AG10803 (cell line): Measurements from ENCODE around the gene DCUN1D2.
"Not testable (repeated sequence)": the region's sequence is repeated elsewhere in the genome, so short reads cannot be mapped to it uniquely, and the experiment has no call there.

ENCODE experiments used
- DNase-seq: peaks from one replicate; pipeline ENCODE4 v3.0.0; 2010; ENCODE audit warnings: low read depth
- H3K4me3 ChIP-seq: 2 replicates; pipeline ENCODE4 v1.5.1; 2011; ENCODE audit warnings: mild to moderate bottlenecking, low read length, control low read depth
- CTCF ChIP-seq: conservative IDR thresholded peaks from 2 replicates; pipeline ENCODE4 v1.5.1; 2011; ENCODE audit warnings: mild to moderate bottlenecking, low read length, control low read depth, inconsistent platforms

DCUN1D2 gene

DNA sequence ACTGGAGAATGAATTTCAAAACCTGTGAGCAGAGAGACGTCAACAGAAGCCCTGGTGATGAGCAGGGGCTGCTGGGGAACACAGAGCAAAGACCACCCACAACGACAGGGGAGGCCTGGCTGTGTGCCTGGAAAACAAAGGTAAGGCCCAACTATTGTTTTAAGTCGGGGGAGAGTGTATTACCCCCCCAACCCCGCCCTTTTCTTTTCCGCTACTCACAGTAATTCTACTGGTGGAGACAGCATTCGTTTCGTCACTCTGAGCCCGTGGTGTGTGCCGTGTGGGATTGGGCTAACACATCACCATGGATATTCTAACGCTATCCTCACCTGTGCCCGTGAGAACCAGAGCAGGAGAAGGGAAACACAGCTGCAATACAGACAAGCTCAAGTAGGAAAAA, 18.7 kb downstream of the DCUN1D2 start:
- no peak for DNase-seq
- no peak overlapping the region for H3K4me3 ChIP-seq
- TF ChIP-seq CTCF, result no peak

DNA sequence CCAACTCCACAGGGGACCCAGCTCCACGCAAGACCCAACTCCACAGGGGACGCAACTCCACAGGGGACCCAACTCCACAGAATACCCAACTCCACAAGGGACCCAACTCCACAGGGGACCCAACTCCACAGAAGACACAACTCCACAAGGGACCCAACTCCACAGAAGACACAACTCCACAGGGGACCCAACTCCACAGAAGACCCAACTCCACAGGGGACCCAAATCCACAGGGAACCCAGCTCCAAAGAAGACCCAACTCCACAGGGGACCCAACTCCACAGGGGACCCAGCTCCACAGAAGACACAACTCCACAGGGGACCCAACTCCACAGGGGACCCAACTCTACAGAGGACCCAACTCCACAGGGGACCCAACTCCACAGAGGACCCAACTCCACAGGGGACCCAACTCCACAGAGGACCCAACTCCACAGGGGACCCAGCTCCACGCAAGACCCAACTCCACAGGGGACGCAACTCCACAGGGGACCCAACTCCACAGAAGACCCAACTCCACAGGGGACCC, 19.8 kb downstream of the DCUN1D2 start:
- H3K4me3 ChIP-seq, DNase-seq: not testable (repeated sequence)

- no peak overlapping the region for H3K4me3 ChIP-seq
- no peak for TF ChIP-seq CTCF
- no peak for DNase-seq
Observed at GRCh38 chr13:113470073-113470472, 20.4 kb downstream of the DCUN1D2 start.

DNA sequence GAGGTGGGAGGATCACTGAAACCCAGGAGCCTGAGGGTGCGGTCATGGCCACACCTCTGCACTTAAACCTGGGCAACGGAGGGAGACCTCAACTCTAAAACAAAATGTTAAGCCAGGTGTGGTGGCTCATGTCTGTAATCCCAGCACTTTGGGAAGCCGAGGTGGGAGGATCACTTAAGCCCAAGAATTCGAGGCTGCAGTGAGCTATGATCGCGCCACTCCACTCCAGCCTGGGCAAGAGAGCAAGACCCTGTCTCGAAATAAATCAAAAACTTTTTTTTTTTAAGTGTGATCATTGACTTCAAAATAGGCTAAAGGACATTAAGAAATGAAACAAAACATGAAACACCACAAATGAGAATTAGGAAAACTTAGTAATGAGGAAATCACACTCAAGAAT, 20.9 kb downstream of the DCUN1D2 start:
- TF ChIP-seq CTCF, result no peak
- DNase-seq, result no peak
- no peak overlapping the region for H3K4me3 ChIP-seq

- no peak overlapping the region for H3K4me3 ChIP-seq
- TF ChIP-seq CTCF, result no peak
- no peak for DNase-seq
Observed at GRCh38 chr13:113468472-113469201, 21.9 kb downstream of the DCUN1D2 start.

DNA sequence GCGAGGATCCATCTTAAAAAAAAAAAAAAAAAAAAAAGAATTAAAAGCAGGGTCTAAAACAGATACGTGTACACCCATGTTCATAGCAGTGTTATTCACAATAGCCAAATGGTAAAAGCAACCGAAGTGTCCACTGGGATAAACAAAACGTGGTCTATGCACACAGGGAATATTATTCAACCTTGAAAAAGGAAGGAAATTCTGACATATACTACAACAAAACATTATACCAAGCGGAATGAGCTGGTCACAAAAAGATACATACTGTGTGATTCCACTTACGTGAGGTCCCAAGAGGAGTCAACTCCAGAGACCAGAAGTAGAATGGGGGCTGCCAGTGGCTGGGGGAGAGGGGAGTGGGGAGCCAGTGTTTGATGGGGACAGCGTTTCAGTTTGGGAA, 22.5 kb downstream of the DCUN1D2 start:
- no peak overlapping the region for H3K4me3 ChIP-seq
- no peak for DNase-seq
- no peak for TF ChIP-seq CTCF

- TF ChIP-seq CTCF, result no peak
- DNase-seq, result no peak
- H3K4me3 ChIP-seq, result no peak overlapping the region
Observed at GRCh38 chr13:113466383-113466782, 24.1 kb downstream of the DCUN1D2 start.

- no peak overlapping the region for H3K4me3 ChIP-seq
- no peak for DNase-seq
- no peak for TF ChIP-seq CTCF
Observed at GRCh38 chr13:113465300-113465699, 25.2 kb downstream of the DCUN1D2 start.
